Stimulated activated CD4-positive, alpha-beta T cell treated with anti-CD3 and anti-CD28 coated beads, Interleukin-15, amount 100 ng/mL, for 24 hours (primary cell): ENCODE results near the gene PAWR.

ENCODE experiments used
- DNase-seq: peaks from one replicate; pipeline ENCODE4 v3.0.0-alpha.2; 2020

Gene PAWR

DNA sequence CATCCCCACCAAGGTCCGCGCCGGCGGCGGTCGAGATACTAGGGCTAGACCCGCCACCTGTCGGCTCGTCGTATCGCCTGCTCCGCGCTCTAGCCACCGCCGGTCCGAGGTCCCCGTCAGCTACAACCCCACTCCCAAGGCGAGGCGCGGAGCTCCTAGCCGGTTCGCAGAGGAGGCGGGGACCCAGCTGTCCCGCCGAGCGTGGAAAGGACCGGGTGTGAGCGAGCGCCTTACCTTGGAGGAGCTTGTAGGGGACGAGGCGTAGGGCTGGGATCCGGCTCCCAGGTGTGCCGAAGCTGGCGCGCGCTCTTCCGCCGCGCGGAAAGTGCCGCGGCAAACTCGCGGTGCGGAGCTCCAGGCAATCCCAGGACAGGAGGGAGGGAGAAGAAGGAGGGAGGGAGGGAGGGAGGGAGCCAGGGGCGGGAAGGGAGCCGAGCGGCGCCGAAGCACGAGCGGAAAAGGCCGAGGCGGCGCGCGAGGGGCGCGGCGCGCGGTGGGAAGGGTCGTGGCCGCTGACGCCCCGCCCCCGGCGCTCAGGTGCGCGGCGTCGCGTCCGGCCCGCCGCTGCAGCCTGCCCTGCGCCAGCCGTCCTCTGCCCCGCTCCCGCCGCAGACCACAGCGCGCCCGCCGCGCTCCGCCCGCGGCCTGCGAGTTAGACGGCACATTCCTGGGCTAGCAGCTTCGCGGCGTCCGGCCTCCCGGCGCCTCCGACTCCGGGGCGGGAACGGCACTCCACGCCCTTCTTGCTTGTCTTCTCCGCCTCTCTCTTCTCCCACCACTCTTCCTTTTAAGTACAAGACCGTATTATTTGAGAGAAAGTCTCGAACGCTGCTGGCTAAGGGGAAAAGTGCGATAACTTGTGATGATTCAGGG lies at the start of gene PAWR:
Gene PAWR (minus strand): TSS at position 327 of the 873 bp plus-strand sequence. CDS start 720 bp downstream, outside the sequence.
- peak; percentile 47 for DNase-seq

DNA sequence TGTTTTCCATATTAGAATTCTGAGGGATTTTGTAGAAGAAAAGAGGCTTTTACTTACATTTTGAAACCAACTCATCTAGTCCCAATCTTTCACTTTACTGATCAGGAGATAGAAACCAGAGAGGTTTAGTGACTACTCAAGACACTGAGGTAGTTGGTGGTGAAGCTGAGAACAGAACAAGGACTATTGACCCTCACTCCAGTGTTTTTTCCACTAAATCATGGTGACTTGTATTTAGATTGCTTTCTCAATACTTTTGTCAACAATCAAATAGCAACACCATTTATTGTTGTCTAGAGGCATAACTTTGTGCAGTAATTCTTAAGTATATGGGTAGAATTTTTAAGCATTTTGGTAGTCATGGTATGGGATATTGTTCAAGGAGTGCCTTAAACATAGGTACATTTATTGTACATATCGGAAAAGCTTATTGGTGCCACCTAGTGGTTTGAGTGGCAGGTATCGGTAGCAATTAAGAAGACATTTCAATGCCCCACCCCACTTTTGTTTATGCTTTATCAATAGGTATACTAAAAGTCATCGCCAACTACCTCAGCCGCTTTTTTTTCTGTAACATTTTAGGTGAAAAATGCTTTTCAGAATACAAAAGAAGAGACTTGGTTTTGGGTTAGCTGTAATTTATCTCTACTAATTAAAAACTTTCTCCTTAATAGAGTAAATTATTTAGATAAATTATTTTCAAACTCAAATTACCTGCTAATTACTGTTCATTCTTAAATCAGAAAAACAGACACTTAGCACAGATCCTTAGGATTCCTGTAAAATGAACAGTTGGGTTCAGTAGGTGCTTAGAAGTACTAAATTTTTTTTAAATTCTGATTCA lies 47.3 kb upstream of the PAWR start:
- DNase-seq, result peak; percentile 31

- no peak for DNase-seq
Measured at GRCh38 chr12:79732638-79733037, 41.9 kb upstream of the PAWR start.

DNA sequence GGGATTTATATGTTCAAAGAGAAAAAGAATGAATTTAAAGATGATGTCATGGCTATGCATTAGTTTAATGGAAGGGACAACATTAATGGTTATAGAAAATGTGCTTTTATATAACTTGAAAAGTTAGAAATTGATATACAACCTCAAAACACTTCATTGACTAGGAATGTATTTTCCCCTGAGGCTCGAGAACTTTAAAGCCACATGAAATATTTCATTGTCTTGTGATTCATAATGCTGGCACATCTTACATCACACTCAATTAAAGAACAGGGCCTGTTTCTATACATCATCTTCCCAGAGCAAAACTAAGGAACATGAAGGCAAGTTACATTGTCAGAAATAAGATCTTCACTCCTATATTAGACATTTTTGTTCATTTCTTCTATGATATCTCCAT lies 35.2 kb upstream of the PAWR start:
- DNase-seq, result no peak

DNA sequence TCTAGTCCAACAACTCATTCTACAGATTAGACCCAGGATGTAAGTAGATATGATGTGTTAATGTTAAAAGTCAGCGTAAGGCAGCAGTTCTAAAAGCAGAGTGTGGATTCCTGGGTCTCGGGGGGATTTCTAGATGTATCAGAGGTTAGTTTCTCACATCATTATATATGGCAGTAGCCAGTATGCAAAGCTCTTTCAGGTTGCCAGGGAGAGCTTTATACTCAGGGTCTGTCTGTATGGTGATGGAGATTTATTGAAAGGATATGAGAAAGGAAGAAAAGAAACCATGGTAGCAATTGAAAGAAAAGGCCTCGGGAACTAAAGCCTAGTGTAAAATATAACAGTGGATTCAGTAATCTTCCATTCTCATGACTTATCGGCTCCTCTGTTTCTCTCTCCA lies 26.2 kb upstream of the PAWR start:
- no peak for DNase-seq

DNA sequence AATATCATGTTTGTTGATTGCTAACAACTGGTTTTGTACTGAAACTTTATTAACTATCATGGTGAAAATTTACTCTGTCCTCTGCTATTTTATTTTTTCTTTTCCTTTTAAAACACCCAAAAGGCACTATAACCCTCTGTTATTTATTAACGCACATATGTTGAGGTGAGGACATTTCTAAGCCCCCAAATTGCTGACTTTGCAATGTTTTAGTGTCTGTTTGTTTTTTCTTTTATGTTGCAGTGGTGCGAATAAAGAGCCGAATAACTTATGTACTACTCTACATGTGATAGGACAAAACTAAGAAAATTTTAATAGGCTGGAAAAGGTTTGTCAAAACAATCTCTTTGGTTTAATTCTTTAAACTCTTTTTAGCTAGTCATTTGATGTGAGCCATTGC lies 24.5 kb upstream of the PAWR start:
- no peak for DNase-seq

GRCh38 chr12:79710707-79711483 lies 20.1 kb upstream of the PAWR start:
- no peak for DNase-seq

DNA sequence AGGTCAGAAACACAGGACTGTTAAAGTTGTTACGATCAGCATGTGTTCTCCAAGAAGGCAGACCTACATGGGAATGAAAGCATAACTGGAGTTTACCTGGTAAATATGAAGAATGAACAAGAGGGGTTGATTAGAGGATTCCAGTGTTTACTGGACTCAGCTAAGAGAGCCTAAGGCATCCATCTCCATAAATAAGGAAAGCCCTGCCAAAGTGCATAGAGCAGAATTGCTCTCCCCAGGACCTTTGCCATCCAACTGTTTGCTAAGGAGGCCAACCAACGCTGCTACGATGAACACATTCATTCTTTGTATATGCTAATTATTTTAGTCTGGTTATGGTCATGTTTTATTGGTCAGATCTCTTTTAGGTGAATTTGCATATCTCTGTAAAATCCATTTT lies 17.1 kb upstream of the PAWR start:
- DNase-seq, result no peak

DNA sequence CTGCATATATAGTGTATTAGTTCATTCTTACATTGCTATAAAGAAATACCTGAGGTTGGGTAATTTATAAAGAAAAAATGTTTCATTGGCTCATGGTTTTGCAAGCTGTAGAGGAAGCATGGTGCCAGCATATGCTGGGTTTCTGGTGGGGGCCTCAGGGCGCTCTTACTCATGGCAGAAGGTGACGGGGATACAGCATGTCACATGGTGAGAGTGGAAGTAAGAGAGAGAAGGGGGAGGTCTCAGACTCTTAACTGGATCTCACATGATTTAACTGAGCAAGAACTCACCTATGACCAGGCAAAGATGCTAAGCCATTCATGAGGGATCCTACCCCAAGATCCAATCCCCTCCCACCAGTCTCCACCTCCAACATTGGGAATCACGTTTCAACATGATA lies 15.9 kb upstream of the PAWR start:
- DNase-seq, result no peak

GRCh38 chr12:79706156-79706555 lies 15.4 kb upstream of the PAWR start:
- no peak for DNase-seq

GRCh38 chr12:79698966-79699365 lies 8.2 kb upstream of the PAWR start:
- DNase-seq, result no peak

DNA sequence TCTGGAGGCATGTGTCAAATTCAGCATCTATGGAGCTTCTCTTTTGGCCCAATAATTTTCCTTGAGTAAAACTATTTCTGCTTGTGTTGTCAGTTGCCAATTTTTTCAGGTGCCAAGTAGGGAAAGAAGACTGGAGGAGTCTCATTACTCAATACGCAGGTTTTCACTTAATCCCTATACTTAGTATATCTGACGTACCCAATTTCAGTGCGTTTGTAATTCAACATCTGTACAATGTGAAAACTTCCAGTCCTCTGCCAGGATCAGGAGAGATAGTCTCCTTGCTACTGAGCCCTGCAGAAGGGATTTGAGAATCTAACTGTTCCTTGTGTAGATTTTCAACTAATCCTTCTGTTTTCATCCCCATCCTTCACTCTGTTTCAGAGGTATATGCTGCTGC lies 5.7 kb upstream of the PAWR start:
- no peak for DNase-seq

DNA sequence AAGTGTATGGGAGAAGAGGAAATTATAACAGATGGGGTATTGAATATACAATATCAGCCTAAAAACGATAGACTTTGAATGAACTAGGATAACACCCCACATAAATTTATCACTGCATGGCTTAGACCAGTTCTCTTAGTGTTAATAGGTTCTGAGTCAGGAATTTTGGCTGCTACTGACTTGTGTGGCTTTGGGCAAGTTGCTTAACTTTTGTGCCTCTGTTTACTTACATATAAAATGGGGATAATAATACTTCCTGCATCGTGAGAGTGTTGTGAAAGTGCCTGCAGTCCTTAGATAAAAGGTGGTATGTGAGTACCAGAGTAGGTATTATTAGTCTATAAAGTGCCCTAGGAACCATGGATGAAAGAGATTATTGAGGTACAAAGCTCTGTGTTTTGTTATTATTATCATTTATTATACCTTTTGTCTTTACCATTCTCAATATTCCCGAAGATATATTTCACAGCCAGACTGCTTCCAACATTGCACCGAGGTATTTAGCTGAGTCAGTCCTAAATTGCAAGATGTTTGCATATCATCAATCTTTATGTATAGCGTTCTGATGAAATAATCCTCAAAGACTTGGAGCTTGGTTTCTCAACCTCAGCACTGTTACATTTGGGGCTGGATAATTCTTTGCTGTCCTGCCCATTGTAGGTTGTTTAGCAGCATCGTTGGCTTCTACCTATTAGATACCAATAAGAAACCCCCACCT lies 2.3 kb upstream of the PAWR start:
- DNase-seq, result no peak

DNA sequence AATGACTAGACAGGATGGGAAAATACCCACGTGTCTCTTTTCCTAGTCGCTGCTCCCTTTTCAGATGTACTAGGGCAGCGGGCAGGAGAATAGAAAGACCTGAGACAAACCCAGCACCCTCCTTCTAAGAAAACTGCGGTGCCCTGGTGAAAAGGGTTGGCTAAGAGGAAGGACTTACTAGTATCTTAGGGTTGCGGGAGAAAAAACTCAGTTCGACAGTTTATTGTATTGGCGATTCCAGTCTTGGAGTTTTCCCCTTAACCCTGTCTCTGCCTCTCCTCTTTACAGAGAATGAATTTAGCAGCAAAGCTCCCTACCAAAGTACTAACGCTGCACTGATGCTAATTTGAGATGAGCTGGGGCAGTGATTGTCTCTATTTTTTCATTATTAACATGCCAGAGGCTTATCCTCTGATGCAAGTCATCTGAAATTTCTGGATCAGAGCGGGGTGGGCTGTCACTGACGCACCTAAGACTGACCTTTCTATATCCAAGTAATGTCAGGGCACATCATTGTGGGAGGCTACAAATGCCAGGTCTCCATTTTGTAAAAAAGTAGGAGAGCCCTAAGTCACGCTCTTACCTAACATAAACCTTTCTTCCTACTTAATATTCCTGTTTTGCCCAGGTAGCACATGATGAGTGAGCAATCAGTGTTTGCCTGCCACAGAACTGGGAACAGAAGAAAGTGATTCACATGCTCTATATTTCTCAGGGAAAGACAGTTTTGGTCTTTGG lies 916 bp upstream of the PAWR start:
- no peak for DNase-seq

DNA sequence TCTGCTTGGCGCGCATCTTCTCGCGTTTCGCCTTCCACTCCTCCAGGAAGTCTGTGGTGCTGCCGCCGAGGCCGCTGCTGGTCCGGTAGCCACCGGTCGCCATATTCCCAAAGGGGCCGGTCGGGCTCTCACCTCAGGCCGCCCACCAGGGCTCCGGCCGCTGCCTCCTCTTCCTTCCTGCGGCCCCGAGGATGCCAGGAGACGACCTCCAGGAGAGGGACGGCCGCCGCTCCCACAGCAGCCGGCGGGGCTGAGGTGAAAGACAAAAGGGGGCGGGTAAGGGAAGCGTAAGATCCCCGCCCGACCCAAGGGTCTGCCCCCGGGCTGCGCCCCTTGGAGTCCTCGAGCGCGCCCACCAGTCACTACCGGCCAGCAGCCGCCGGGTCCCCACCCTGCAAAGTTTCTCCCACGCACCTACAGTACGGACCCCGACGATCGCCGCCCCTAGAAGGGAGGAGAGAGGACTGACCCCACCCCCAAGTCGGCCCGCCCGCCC lies 574 bp downstream of the PAWR start:
- no peak for DNase-seq

- peak; percentile 32 for DNase-seq
Measured at GRCh38 chr12:79689477-79690141, 1.2 kb downstream of the PAWR start.

DNA sequence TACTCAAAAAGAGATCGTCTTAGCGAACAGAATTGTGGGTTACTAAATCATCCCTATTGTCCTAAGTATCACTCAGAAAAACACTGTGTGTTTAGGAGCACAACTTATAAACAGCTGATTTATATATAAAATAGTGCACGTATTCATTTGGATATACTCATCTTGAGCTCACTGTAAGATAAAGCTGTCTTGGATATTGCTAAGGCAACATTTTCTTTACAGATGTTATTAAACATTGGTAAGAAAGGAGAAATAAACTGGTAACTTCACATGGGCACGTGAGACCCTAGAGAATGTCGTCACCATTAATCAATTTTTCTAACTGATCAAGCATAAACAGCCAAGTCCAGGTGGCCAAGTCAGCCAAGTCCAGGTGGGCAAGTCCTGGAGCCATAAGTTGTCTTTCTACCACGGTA lies 1.7 kb downstream of the PAWR start:
- no peak for DNase-seq

DNA sequence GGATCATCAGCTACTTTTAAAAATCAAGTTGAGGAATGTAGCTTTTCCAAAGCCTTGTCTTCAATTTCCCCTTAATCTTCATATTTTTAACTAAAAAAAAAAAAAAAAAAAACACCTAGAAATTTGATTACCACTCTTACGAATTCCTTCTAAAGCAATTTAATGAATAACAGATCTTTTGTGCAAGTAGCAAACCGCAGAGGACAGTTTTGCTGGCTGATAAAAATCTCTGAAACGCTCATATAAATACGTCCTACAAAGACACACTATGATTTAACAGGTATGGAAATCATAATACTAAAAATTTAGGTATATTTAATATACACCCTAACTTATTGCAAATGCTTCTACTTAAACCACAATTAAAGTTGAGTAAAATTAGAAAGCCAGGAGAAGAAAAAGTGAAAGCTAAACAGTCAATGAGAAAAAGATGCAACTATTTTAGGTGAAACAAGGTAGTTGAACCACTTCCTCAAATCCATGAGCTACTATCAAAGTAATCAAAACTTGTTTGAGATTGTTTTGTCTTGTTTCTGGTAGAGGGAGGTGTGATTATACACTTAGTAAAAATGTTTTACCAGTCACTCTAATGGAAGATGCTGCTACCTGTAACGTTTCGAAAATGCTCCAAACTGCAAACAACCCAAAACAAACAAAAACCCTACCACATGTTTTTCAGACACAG lies 2.2 kb downstream of the PAWR start:
- DNase-seq, result no peak

- DNase-seq, result no peak
Measured at GRCh38 chr12:79687711-79688260, 3.0 kb downstream of the PAWR start.

- DNase-seq, result no peak
Measured at GRCh38 chr12:79686171-79686570, 4.6 kb downstream of the PAWR start.
